ACHN (cell line): ENCODE data around the gene CYB5R4.
A peak's percentile ranks its signal among the peaks of the same experiment; 100 is the strongest.

Experiments used
- DNase-seq: peaks from one replicate; pipeline ENCODE4 v3.0.0-alpha.2; 2015
- in situ Hi-C: cut with HindIII; loops from 2 replicates; pipeline ENCODE4 v1.10.0; 2017; ENCODE audit warnings: low sequenced_read_pairs, low pct_ligation_motif_present, low pct_unique_long_range_greater_than_20kb

Gene CYB5R4

GRCh38 chr6:83859410-83860358, at the start of gene CYB5R4:
CYB5R4 (plus strand) TSS chr6:83859689; CDS start chr6:83859783, 94 bp downstream.
- peak; percentile 95 for DNase-seq
- in situ Hi-C loops: no loop called here

DNA sequence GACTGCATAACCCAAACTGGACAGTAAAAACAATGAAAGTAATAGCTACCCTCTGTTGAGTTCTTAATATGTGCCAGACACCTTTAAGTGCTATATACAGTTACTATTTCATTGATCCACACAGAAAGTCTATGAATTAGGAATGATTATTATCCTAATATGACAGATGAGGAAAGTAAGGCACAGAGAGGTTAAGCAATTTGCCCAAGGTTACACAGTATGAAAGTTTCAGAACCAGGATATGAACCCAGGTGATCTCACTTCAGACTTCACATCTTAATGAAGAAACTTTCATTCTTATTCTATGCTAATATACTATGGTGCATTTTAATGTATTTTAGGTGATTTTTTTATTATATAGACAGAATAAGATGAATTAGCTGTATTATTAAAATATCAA, 46.9 kb upstream of the CYB5R4 start:
- in situ Hi-C loops: no loop called here
- no peak for DNase-seq

DNA sequence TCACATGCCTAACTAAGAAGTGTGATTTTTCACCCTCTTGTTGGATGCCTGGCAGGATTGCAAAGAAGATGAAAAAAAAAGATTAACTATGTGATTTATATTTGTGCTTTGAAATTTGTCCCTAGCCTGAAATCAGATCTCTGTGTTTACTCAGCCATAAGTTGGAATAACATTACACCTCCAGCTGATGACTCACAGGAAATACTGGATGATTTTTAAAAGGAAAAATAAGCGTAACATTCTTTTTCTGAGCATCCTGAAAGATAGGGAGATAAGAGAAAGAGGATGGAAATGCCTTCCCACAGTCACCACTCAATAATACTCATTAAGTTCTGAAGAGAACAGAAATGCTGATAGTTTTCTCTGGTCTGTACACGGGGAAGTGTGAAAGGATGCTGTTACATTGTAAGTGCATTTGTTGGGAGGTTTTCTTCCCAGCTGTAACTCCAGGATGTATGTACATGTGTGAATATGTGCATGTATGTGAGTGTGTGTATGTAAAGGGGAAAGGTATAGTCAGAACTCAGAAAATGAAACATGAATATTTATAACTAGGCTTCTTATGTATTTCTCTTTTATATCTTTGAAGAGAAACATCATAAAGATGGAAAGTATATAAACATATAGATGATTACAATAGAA, 43.7 kb upstream of the CYB5R4 start:
- DNase-seq: peak; percentile 6
- in situ Hi-C loops: no loop called here

DNA sequence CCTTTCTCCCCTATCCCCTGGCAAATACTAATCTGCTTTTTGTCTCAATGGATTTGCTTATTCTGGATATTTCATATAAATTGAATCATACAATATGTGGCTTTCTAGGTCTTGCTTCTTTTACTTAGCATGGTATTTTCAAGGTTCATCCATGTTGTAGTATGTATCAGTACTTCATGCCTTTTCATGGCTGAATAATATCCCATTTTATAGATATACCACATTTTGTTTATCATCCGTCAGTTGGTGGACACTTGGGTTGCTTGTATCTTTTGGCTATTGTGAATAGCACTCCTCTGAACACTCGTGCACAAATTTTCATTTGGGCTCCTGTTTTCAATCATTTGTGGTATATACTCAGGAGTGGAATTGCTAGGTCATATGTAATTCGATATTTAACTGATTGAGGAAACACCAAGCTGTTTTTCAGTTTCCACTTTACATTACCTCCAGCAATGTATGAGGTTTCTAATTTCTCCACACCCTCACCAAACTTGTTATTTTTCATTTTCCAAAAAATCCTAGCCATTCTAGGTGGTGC, 36.8 kb upstream of the CYB5R4 start:
- in situ Hi-C loops: no loop called here
- no peak for DNase-seq

DNA sequence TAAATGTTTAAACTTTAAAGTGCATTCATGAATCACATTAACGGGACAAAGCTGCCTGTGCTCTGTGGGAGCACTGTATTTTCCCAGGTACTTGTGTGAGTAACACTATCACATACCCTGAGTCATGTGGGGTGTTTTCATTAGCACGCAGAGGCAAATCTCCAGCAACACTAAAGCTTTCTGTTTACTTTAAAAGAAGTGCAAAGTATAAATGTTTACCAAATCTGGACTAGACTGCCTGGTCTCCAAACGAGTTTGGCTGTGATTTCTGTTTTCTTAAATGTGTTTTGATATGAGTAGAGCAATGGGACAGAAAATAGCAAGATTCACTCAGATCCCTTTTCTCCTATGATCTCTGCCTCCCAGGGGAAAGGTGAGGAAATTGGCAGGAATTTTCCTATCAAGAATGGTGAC, 35.1 kb upstream of the CYB5R4 start:
- peak; percentile 27 for DNase-seq

GRCh38 chr6:83824831-83825230, 34.7 kb upstream of the CYB5R4 start:
- in situ Hi-C loops: no loop called here
- DNase-seq: no peak

More for the DNA sequence above, 35.1 kb upstream of the CYB5R4 start:
- in situ Hi-C loops: no loop called here

DNA sequence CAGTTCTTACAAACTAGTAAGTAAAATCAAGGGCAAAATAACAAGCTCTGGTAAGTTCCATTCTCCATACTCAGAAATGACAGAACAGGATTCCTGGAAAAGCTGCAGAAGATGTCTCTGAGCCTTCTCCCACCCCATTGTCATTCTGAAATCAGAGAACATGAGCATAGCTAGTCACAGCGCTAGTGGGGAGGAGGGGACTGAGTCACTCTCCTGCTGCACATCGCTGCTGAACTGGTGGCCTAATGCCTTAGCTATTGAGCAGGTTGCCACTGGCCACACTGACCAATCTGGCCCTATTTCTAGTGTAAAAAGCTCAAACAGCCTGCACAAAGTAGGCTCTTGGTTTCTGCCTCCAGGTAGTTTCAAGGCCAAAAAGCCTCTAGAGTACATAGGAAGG, 32.4 kb upstream of the CYB5R4 start:
- in situ Hi-C loops: no loop called here
- no peak for DNase-seq

DNA sequence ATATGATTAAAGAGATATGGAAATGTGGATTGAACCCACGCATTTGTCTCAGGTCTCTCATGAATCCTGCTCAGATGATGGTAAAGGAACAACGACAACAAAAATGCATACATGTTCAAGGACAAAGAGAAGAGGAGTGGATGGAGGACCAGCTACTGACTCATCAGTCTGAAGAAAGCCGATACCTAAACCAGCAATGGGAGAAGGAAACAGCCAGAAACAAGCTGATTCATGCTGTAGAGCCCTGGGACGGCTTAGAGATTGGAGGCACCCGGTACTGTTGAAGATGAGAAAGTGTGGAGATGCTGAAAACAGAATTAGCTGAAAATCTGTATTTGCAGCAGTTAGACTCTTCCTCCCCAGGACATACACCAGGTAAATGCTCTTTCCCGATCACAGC, 20.8 kb upstream of the CYB5R4 start:
- in situ Hi-C loops: no loop called here
- DNase-seq: no peak

DNA sequence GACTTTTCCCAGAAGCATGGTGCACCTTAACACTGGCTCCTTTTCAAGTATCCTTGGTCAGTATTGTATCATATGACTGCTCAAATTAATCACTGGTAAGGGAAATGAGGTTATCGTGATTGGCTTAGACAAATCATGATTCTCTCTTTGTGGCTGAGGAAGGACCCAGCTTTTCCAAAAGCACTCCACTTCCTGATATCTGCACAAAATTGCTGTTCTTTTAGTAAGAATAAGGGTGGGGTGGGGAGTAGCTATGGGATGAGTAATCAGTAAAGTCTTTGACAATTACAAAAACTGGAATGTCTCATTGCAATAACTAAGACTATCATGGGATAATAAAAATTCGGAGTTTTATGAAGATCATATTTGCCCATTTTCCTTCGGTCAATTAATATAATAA, 15.3 kb upstream of the CYB5R4 start:
- no peak for DNase-seq
- in situ Hi-C loops: no loop called here

DNA sequence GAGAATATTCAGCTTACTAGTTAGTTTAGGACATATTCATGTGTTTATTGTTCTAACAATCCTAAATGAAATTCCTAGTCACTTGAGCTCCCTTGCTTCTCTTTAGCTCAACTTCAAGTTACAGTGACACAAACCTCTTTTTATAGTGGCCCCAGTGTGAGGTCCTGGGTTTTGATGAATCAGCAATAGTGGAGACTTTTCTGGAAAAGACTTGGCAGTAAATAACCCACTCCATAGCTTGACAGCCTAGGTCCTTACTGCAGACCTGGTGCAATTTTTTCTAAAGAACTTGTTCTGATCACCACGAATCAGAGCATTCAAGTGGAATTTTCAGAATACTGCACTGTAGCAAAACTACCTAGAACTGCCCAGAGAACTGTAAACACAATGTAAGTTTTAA, 13.2 kb upstream of the CYB5R4 start:
- in situ Hi-C loops: no loop called here
- no peak for DNase-seq

DNA sequence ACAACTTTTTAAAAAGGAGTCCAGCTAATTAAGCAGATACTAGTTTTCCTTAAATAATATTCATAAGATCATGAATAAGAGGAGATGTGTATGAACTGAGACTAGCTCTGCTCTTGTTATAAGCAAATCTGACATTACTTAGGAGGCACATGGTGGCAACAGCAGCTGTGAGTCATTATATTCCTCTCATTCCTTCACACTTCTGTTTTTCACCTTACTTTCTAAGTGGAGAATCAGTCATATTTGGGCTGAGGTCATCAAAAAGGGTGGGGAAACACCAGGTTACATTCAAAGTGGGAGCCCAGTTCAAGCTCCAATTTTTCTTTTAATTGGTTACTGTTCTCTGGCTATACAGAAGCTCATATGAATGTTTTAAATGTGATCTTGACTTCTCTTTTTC, 12.3 kb upstream of the CYB5R4 start:
- in situ Hi-C loops: no loop called here
- no peak for DNase-seq

- in situ Hi-C loops: no loop called here
- DNase-seq: no peak
These were observed 10.4 kb upstream of the CYB5R4 start for GRCh38 chr6:83849127-83849526.

- in situ Hi-C loops: no loop called here
- DNase-seq: no peak
These were observed 9.9 kb upstream of the CYB5R4 start for GRCh38 chr6:83849610-83850009.

DNA sequence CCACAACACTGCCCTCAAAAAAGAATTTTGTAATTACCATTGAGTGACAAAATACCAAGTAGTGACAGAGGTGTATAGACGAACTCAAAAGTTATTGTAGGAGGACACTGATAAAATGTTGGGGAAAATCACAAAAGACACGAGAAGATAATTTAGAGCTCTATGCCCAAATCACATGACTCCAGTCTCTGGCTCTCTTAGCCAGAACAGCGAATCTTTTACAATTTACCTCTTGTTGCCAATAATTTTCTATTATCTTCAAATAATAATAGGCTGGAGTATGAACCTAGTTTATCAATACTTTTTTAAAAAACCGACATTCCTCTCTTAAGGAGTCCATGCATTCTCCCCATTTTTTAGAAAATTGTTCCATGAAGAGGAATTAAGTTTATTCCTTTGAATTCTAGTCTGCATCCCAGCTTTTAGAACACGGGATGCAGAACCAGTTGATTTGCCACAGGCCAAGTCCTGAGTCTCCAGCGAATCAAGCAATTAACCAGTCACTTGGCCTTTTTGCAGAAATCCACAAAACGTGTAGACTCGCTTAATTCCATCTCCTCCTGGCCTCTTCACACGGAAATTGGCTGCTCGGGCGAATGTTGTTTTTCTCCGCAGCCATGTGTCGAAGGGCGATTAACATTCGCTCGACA, 6.8 kb upstream of the CYB5R4 start:
- no peak for DNase-seq
- in situ Hi-C loops: no loop called here

DNA sequence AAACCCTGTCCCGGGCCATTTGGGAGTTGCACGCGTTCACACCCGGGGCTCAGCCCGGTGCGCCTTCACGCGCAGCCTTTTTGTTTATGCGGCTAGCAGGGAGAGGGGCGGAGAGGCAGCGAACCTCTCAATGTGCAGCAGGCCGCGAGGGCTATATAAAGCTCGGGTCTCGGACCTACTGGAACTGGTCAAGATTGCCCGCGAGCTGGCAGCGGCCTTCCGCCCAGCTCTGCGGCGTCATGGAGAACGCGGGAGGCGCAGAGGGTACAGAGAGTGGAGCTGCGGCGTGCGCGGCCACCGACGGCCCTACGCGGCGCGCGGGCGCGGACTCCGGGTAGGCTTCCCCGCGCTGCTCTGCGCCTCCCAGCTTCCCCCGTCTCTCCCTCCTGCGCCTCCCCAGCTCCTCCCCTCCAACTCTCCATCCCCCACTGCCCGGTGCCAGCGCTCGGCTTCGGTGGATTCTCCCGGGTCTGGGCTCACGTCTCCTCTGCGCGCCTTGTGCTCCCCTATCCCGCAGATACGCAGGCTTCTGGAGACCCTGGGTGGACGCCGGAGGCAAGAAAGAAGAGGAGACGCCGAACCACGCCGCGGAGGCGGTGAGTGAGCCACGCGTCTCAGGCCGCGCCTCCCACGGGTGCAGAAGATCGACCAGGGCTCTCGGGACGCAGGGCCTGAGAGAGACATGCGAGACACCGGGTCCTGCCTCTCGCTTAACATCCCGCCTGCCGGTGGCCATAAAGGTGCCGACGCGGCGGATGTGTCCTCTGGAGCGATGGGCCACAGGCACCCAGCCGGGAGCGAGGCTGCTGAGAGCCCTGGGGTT, 6.1 kb upstream of the CYB5R4 start, which contains the start of gene RIPPLY2:
TSS of gene RIPPLY2 (plus strand) at position 183 of the 823 bp plus-strand sequence. CDS start at position 240, 57 bp downstream.
- in situ Hi-C loops: no loop called here

DNA sequence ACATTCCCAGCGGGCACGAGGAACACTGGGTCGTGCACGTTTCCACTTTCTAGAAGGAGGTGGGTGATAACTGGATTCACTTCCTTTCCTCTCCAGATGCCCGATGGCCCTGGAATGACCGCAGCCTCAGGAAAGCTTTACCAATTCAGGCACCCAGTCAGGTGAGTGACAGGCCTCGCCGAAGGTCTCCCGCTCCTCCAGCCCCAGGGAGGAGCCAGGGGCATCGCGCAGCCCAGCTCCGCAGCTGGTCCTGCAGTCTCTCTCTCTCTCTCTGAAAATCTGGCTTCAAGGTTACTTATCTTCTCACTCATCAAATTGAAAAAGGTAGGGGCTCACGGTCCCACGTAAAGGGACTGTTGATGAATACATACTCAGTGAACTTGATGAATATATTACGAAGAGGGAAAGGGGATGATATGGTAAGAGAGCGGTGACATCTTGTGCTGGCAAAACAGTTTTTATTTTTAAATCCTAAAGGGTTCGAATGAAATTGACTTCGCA, 5.4 kb upstream of the CYB5R4 start:
- in situ Hi-C loops: no loop called here
- no peak for DNase-seq

More for the DNA sequence above, 6.1 kb upstream of the CYB5R4 start, which contains the start of gene RIPPLY2:
- peak; percentile 3 for DNase-seq

GRCh38 chr6:83854766-83855165, 4.7 kb upstream of the CYB5R4 start:
- in situ Hi-C loops: no loop called here
- no peak for DNase-seq

- in situ Hi-C loops: no loop called here
- no peak for DNase-seq
These were observed 868 bp downstream of the CYB5R4 start for GRCh38 chr6:83860359-83860755.
